NCI-H526 treated with DMSO at 0.1 percent for 48 hours (cell line): ENCODE data around the gene FGF11.
A peak's percentile ranks its signal among the peaks of the same experiment; 100 is the strongest.

Source experiments
- DNase-seq: peaks from one replicate; lab custom pipeline; 2025; lab: John Stamatoyannopoulos, UW

The FGF11 gene

DNA sequence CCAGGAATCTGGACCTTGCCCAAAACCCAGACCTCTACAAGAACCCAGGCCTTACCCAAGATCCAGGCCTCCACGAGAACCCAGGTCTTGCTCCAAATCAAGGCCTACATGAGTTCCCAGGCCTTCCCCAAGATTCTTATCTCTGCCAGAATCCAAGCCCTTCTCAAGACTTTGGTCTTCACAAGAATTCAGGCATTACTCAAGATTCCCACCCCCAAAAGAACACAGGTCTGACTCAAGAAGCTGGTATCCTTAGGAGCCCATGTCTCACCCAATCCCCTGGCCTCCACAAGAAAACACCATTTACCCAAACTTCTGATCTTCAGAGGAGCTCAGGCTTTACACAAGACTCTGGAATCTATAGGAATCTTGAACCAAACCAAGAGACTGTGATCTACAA is 8.1 kb upstream of the FGF11 start:
- DNase-seq, result no peak

DNA sequence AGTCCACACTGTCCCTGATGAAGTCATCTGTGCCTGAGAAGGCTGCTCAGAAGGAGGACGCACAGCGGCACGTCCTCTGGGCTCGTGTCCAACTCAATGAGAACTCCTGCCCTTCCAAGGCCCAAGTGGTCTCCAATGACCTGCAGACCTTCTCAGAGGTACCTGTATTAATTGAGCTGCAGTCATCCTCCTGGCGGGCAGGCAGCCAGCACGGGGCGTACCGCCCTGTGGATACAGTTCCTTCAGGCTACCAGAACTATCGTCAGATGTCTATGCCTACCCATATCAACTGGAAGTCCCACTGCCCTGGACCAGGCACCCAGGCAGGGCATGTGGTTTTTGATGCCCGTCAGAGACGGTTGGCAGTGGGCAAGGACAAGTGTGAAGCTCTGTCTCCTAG is 7.0 kb upstream of the FGF11 start:
- no peak for DNase-seq

DNA sequence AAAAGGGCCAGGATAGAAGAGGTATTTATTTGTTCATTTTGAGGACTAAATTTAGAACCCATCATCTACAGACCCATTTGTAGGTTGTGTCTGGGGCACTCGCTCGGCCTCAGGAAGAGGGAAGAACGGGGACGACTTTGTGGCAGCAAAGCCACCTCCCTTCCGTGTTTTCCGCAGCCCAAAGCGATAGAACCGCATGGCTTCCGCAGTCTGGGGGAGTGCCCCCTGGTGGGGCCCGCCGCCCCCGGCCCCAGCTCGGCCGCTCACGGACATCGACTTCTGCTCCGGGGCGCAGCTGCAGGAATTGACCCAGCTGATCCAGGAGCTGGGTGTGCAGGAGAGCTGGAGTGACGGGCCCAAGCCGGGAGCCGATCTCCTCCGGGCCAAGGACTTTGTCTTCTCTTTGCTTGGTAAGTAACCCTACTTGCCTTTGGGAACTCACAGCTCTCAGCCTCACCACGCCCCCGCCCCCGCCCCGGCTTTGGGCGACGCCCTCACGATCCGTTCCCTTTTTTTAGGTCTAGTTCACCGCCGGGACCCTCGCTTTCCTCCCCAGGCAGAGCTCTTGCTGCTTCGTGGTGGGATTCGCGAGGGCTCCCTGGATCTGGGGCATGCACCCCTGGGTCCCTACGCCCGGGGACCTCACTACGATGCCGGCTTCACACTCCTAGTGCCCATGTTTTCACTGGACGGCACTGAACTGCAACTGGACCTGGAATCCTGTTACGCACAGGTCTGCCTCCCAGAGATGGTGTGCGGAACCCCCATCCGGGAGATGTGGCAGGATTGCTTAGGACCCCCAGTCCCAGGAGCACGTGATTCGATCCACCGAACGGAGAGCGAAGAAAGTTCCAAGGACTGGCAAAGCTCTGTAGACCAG is 3.4 kb upstream of the FGF11 start:
- no peak for DNase-seq

GRCh38 chr17:7436556-7437368 is 2.5 kb upstream of the FGF11 start:
- DNase-seq, result peak; percentile 50

GRCh38 chr17:7437369-7437863 is 1.9 kb upstream of the FGF11 start:
- no peak for DNase-seq

GRCh38 chr17:7437950-7438614 is 1.2 kb upstream of the FGF11 start:
- no peak for DNase-seq

GRCh38 chr17:7438656-7439460 is 454 bp upstream of the FGF11 start:
- DNase-seq, result no peak

DNA sequence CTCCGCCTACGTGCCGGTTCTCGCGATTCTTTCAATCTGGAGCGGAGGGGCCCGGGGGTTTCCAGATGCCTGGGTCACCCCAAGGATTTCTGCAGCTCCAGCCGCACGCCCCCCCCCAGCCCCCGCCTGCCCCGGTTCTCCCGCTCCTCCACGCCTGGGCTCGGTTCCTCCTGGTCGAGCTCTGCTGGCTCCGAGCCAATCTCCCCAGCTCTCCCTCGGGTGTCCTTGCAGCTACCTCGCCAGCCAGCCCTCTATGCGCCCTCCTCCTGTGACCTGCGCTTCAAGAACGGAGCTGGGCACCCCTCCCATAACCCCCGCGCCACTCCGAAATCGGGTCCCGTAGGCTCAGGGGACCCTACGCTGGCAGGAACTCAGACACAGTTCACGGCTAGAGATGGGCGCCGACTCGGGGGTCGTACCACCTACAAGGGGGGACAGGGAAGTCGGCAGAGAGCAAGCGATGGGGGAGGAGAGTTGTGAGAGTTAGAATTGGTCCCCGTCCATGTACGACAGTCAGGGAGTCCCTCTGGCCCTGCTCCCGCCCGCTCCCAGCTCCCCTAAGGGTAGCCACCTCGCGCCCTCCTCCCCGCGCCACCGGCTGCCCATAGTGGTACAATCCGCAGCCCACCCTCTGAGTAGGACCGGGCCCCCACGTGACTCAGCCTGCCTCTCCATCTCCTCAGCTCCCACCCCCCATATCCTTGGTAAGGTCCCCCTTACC is 961 bp downstream of the FGF11 start:
- no peak for DNase-seq

- DNase-seq, result peak; percentile 26
These were observed 1.5 kb downstream of the FGF11 start for GRCh38 chr17:7440834-7441195.

- DNase-seq, result no peak
These were observed 2.0 kb downstream of the FGF11 start for GRCh38 chr17:7441266-7441665.

DNA sequence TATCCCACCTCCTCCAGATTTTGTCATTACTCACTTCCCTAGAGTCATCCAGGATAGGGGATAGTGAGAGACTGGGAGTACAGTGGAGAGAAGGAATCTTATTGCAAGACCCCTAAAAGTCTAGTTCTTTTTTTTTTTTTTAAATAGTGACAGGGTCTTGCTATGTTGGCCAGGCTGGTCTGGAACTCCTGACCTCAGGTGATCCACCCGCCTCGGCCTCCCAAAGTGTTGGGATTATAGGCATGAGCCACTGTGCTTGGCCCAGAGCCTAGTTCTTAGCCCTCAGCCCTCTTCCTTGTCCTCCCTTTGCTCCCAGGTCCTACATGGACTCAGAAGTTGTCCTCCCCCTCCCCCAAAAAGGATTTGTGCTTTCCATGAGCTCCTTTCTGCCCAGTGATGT is 2.8 kb downstream of the FGF11 start:
- DNase-seq, result no peak

DNA sequence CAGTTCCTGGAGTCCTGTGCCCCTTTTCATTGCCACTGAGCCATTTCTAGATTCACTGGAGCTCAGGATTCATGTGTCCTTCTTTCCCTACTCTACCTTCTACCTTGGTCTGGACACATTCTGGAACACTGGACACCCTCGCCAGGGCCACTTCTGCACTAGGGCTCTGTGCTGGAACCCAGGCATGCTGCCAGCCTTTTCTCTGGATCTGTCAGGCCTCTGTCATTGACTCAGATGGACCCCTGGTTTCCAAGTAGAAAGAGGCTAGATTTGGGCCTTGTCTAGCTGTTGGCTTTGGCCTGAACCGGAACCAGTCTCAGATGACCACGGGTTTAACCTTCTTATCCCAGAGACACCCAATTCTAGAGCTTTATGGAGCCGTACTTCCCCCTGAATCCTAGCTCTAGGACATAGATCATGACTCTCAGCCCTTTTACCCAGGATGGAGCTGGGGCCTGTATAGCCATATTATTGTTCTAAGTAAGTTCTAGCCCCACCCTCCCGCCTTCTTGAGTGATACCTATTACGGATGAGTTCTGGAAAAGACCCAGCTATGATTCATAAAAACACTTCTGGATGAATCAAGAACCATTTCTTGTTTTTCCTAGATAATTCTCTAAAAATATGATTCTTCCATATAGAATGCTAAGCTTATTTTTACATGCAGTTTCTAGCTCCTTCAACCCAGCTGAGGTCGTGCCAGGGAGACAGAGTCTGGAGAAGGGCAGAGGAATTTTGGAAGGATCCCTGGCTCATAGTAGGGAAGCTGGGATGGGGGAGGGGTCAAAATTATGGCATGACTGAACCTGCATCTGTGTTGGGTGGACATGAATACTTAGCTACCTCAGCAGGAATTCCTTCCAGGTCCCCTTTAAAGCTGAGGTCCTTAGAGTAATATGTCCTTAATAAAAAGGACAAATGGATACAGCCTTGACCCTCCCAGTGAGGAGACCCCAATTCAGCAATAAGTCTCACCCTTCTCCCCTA is 4.5 kb downstream of the FGF11 start:
- no peak for DNase-seq

DNA sequence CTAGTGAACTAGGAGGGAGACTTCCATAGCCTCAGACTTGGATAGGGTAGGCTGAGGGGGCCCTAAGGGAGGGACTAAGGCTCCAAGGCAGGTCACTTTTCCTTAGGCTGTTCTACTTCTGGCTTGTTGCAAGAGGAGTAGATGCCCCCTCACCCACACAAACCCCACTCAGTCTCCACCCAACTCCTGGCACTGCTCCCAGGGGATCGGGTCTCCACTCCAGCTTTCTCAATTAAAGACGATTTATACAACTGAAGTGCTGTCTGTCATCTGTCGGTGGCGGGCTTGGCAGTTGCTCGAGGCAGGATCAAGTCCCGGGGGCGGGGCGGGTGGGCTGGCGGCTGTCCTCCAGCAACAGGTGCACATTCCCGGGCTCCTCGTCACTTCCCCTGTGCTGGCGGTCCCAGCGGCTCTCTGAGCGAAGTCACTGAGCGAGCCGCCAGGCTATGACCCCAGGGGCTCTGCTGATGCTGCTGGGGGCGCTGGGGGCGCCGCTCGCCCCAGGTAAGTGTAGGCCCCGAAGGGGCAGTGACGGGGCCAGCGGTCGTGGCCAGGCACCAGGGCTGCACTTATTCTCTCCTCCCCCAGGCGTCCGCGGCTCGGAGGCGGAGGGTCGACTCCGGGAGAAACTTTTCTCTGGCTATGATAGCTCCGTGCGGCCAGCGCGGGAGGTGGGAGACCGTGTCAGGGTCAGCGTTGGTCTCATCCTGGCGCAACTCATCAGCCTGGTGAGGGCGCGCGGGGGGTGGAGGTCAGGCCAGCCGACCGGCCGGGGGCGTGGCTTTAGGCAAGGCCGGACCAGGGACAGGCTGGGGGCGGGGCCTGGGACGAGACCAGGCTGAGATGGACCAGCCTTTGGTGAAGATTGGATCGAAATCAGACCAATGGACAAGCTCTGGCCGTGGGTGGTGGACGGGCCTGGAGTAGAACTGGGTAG is 5.6 kb downstream of the FGF11 start, which contains the start of gene CHRNB1:
Gene CHRNB1, plus strand, starts transcription at position 380 of the 937 bp plus-strand sequence. Its CDS starts 67 bp downstream, at position 447.
- DNase-seq, result no peak

- no peak for DNase-seq
These were observed 6.3 kb downstream of the FGF11 start for GRCh38 chr17:7445619-7445968.

DNA sequence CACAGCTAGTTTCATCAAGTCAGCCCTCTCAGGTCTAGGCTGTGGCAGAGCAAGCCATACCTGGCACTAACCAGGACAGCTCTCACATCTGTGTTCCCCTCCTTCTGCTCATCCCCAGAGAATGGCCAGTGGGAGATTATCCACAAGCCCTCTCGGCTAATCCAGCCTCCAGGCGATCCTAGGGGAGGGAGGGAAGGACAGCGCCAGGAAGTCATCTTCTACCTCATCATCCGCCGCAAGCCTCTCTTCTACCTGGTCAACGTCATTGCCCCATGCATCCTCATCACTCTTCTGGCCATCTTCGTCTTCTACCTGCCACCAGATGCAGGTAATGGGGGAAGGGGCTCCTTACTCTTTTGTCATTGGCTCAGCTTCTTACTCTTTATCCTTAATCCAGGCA is 9.1 kb downstream of the FGF11 start:
- no peak for DNase-seq

GRCh38 chr17:7459961-7460545 is 20.7 kb downstream of the FGF11 start:
- no peak for DNase-seq

GRCh38 chr17:7460850-7461660 is 21.7 kb downstream of the FGF11 start:
- no peak for DNase-seq
